GM19240 (cell line): ENCODE results near the gene FFAR2.

Experiments
- DNase-seq: peaks from one replicate; pipeline ENCODE4 v3.0.0; 2011; ENCODE audit warnings: low spot score; ENCODE audit not compliant: insufficient read length

FFAR2 gene

DNA sequence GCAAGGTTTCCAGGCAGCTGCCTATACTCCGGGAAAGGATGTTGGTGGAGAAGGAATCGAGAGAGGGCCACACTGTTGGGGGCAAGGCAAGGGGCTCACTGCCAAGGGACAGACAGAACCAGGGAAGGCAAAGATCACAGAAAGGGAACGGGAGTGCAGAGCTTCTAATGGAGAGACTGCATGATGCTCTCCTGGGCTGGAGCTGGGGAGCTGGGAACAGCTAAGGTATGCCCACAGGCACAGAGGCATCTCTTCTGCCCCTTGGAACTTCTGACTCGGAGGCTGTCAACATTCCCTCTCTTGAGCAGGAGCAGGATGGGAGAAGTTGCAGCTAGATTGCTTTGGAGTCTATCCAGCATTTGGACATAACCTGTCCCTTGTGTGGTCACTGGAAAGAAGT lies 22.4 kb upstream of the FFAR2 start:
- DNase-seq, result no peak

- DNase-seq, result no peak
These were observed 20.9 kb upstream of the FFAR2 start for GRCh38 chr19:35427187-35427586.

DNA sequence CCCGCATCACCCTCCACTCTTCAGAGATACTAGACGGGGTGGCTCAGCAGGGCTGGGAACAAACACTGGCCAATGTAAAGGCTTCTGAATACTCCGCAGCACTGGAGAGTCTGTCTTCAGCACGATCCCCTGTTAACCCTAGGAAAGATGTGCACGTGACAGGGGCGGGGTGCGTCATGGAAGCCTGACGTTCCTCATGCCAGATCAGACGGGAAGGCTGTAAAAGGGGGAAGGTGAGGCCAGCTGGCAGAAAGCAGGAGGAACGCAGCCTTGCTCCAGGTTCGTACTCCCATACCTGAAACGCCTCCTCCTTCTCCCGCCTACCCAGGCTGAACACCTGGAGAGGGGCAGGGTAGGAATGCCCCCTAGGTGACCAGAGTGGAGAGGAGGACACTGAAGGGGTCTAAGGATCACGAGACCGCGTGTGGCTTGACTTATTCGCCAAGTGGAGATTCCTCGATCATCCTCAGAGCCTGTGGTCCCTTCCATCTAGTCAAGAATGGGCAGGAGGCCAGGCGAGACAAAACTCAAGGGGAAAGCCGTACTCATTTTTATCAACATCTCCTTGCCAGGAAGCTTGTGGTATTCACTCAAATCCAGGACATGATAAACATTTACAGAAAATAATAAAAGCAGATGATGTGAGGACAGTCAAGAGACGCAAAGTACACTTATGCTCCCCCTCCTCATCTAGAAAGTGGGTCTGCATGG lies 18.2 kb upstream of the FFAR2 start:
- DNase-seq, result no peak

DNA sequence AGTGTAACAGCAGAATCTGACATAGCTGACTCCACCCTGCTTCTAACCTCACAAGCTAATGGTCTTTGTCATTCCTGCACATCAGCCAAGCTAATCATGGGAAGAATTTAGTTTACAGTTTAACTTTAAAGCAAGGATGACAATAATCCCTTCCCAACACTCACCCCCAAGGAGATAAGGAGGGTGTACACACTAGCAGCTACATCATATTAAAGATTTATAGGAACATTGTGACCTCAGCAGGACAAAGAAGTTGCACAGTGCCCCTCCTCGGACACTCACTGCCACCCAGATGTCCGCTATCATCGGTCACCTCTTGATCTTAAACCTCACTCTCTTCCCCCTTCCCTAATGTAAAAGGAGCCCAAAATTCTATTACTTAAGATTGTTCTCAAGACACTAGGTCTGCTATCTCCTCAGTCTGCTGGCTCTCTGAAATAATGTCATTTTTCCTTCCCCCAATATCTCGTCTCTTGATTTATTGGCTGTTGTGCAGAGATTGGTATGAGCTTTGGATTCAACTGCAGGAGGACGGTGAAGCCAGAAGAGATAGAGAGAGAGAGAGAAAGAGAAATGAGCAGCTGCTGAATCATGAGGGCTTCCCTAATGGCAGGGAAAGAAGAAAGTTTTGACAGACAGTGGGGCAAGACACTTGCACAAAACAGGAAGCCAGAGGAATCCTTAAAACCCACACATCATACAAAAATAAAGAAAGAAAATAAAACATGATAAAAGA lies 17.5 kb upstream of the FFAR2 start:
- DNase-seq, result no peak

DNA sequence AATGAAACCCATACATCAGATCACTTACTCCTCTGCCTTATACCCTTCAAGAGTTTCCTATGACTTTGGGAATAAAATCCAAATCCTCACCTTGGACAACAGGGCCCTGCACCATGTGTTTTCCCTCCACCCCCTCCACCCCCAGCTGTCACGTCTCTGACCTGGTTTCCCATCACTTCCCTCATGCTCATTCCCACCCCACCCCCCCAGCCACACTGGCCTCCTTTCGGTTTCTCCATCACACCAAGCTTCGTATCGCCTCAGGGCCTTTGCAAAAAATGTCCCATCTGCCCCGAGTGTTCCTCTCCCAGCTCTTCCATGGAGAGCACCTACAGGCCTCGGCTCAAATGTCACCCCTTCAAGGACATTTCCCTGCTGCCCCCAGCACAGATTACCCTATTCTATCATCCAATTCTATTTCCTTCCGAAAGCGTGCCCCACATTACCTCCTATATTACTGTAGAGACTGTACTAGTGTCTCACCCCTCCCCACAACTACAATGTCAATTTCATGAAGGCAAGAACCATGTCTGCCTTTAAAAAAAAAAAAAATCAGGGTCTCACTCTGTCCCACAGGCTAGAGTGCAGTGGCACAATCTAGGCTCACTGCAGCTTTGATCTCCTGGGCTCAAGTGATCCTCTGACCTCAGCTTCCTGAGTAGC lies 16.8 kb upstream of the FFAR2 start:
- DNase-seq, result no peak

GRCh38 chr19:35432911-35433310 lies 15.1 kb upstream of the FFAR2 start:
- DNase-seq, result no peak

DNA sequence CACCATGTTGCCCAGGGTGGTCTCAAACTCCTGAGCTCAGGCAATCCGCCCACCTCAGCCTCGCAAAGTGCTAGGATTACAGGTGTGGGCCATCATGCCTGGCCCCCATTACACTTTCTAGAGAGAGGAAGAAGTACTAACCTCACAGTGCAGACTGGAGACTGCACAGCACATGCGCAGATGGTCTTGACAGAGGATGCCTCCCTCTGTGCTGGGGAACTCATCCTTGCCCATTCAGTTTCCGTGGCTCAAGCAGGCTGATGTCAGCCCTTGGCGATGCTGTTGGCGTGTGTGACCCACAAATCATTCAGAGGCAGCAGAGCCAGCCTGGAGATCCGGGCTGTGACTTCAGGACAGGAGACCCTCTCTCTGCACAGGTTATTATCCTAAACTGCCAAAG lies 14.6 kb upstream of the FFAR2 start:
- no peak for DNase-seq

DNA sequence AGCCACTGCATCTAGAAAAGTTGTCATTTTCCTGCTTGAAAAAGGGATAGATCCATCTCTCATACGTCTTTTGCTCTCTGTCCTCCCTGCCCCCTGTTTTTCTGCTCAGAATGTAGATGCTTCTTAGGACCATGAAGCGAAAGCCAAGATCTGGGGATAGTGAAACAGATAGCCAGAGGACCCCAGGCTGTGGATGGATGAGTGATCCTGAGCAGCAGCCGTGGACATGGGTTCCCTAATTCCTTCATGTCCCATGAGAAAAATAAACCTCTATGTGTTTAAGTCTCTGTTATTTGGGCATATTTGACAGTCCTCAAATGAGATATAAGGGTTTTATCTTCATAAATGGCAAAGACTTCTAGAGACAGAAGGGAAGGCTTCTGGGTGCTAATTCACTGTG lies 12.2 kb upstream of the FFAR2 start:
- no peak for DNase-seq

- no peak for DNase-seq
These were observed 11.3 kb upstream of the FFAR2 start for GRCh38 chr19:35436477-35437405.

DNA sequence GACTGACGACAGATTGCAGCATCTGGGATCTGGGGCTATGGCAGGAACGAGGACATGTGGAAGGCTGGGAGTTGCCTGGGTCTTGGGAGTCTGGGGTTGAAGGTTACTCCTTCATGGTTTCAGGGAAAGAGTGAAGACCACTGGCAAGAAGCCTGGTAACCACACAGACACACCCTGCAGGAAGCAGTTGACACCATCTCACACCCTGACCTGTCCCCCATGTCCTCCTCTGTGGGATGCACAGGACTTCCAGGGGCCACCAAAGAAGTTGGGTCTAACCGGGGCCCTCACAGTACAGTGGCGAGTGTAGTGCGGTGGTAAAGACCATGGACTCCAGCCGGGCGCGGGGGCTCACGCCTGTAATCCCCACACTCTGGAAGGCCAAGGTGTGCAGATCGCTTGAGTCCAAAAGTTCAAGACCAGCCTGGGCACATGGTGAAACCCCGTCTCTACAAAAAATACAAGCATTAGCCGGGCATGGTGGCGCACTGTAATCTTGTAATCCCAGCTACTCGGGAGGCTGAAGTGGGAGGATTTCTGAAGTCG lies 10.6 kb upstream of the FFAR2 start:
- no peak for DNase-seq

DNA sequence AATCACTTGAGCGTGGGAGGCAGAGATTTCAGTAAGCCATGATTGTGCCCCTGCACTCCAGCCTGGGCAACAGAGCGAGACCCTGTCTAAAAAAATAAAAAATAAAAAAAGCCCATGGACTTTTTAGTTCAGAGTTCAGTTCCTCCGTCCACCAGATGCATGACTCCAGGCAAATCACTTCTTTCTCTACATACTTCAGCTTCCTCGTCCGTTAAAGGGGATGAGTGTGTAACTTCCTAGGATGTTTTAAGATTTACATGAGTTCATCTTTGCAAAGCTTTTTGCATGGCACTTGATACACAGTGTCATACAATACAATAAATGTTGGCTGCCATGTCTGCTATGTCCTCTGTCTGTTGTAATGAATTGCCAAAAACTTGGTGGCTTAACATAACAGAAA lies 10.0 kb upstream of the FFAR2 start:
- DNase-seq, result no peak

DNA sequence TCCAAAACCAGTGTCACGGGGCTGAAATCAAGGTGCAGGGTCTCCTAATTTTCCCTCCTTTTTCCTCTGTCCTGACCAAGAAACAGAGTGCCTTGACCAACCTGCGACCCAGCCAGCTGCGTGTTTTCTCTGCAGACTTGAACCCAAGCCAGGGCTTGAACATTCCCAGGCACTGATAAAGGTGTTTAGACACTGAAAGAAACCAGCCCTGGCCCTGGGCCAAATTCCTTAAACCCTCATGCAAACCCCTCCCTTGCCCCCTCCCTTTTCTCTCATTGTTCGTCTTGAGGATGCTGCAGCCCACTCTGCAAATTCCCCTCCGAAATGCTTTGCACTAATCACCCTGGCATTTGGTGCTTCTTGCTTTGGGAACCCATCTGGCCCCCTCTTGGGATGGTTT lies 9.5 kb upstream of the FFAR2 start:
- no peak for DNase-seq

DNA sequence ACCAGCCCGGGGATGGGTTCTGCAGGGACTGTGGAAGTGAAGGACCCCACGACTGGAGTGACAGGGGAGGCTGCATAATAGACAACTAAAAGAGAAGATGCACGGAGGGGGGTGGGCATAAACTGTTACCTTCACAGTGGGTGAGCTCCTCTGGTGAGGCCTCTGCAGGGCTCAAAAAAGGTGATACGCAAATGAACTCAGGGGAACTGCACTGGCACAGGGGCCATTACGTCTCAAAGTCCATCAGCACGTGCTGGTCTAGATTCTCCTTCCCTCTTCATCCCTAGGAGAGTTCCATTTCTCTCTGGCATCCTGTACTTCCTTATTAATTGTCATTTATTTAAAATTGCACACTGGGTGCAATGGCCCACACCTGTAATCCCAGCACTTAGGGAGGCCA lies 8.1 kb upstream of the FFAR2 start:
- no peak for DNase-seq

- no peak for DNase-seq
These were observed 6.0 kb upstream of the FFAR2 start for GRCh38 chr19:35442091-35442490.

GRCh38 chr19:35444735-35445134 lies 3.3 kb upstream of the FFAR2 start:
- no peak for DNase-seq

DNA sequence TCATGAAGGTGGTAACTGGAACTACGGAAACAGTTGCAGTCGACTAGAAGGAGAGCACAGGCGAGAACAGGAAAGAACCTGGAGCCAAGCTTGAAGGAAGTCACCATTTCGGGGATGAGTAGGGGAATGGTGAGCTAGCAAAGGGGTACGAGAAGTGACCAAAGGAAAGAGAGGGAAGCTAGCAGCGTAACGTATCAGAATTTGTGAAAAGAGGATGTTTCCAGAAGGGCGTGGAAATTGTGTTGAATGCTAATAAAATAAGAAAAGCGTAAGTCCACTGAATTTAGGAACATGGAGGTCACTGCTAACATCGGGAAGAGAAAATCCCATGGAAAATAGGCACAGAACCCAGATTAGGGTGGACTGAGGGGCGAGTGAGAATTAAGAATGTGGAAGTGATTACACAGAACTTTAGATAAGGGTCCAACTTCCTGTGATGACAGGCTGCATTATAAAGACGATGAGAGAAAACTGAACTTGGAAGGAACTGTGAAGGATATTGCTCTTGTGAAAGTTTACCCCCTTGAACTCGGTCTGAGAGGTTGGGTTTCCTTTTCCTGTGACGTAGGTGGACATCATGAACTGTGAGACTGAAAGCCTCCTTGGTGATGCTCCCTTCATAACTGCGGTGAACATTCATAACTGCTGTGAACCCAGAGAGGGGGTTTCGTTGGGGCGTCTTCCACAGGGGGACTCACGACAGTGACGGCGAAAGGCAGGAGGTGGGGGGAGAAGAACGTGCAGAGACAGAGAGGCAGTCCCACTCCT lies 2.0 kb upstream of the FFAR2 start:
- DNase-seq, result no peak

GRCh38 chr19:35449359-35450043 lies 1.4 kb downstream of the FFAR2 start:
- DNase-seq, result no peak

DNA sequence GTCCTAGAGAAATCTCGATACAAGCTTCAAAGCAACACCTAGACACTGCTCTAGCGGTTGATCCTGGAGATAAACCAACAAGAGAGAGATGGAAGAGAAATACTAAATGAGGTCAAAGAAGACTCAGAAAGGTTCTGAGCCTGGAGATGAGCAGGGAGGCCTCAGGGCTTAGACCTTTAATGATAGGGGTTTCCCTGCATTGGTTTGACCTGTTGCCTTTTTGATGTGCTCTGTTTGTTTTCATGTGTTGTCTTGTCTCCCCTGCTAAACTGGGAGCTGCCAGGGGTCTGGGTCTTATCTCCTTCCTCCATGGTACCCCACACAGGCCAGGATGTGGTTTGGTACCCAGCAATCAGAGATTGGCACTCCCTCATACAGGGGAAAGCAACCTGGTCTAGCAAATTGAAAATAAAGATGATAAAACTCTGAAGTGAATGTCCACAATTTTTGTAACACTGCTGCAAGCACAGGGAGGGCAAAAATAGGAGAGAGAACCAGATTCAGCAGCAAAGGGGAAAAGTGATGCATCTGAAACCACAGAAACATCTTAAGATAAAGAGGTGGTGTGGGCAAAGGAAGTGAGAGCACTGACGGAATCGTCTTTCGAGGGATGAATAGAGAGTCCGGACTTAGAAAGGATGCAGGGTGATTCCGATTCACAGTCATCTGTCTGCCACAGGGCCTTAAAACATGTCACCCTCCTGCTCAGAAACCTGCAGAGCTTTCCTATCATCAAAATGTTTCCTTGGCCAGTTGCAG lies 3.5 kb downstream of the FFAR2 start:
- no peak for DNase-seq

DNA sequence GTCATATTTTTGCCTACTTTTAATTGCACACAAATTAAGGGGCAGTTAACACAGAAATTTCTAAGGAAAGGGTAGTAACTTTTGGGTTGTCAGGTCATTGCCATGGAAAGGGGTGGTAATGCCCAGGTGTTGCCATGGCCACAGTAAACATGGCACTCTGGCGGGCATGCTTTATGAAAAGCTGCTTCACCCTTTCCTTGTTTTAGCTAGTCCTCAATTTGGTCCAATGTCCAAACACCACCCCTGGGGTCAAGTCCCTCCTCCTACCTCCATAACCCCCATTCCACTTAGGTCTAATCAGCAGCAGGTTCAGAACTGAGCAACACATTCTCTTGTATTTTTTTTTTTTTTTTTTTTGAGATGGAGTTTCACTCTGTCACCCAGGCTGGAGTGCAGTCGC lies 6.6 kb downstream of the FFAR2 start:
- DNase-seq, result no peak
